Measurements from ENCODE around the gene MMP1.

The MMP1 gene

DNA sequence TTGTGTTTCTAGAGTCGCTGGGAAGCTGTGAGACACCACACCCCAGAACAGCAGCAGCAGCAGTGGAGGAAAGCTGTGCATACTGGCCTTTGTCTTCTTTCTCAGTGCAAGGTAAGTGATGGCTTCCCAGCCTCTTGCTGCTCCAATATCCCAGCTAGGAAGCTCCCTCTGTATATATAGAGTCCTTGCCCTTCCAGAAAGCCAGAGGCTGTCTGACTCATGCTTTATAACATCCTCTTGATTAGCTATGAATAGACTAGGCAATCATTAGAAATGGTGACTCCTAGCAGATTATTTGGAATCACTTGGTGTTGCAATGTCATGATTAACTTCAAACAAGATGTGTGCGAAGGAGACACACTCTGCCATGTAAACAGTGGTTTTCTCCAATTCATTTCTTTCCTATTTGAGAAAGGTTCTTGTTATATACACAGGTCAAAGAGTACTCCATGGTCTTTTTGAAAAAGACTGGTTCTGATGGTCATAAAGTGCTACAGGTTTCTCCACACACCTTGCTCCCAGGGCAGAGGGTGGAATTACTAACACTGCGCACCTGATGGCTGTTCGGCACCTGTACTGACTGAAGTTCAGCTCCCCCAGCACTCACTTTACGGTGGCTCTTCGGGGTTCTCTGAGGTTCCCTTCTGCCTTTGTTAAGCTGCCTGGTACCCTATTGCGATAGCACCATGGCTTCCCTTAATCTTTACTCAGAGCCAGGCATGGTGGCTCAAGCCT, at the start of gene MMP1:
MMP1 (minus strand) TSS at position 149 of the 735 bp plus-strand sequence; CDS start at position 81, 68 bp downstream.
- no peak for DNase-seq

- no peak for DNase-seq
These were observed 48.3 kb upstream of the MMP1 start for GRCh38 chr11:102846292-102846691.

- no peak for DNase-seq
These were observed 45.5 kb upstream of the MMP1 start, which contains the start of gene MMP3 for GRCh38 chr11:102843489-102843888. Gene MMP3, minus strand, starts transcription at chr11:102843609. Its CDS starts 63 bp downstream, at chr11:102843546.

GRCh38 chr11:102842930-102843329, 45.0 kb upstream of the MMP1 start:
- DNase-seq, result no peak

DNA sequence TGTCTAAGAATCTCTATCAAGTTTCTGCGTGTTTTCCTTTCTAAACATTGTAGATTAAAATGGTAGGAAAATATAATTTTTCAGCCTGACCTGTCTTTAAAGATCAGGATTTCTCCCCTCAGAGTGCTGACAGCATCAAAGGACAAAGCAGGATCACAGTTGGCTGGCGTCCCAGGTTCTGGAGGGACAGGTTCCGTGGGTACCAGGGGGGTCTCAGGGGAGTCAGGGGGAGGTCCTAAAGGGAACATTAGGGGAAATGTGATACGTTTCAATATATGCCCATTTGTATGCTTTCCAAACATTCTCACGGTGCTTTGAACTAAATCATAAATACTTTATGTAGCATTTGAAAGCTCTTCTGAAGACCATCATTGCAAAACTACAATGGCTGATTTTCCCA, 42.1 kb upstream of the MMP1 start:
- DNase-seq, result peak; percentile 84

DNA sequence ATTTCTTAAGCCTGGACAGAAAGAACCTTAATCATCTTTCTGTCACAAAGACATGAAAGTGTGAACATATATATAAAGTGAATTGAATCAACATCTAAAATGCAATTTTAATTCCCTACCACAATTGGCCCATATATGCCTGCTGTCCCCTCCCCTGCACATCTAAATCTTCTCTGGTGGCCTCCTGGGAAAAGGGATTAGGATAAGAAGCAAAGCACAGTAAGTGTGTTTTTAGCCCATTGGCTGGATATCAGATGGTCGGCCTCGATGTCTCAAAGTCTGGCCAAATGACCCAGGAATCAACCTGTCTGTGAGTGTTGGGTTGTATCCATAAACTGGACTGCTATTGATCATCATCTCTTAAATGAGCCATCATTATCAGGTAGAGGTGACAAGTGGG, 39.7 kb upstream of the MMP1 start:
- DNase-seq, result no peak

DNA sequence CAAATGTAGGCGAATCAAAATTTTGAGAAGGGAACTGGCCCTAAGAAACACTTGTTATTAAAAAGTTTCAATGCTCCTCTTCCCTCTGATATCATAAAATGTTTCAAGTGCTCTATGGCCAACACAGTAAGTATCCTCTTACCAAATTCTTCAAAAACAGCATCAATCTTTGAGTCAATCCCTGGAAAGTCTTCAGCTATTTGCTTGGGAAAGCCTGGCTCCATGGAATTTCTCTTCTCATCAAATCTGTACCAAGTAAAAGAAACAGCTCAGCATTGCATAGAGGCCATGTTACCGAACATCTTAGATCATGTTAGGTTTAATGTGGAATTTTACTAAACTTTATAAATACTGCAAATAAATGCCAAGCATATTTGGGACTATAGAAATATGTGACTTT, 39.2 kb upstream of the MMP1 start:
- DNase-seq, result no peak

- peak; percentile 57 for DNase-seq
These were observed 38.4 kb upstream of the MMP1 start for GRCh38 chr11:102836290-102836875.

GRCh38 chr11:102833731-102834130, 35.8 kb upstream of the MMP1 start:
- no peak for DNase-seq

DNA sequence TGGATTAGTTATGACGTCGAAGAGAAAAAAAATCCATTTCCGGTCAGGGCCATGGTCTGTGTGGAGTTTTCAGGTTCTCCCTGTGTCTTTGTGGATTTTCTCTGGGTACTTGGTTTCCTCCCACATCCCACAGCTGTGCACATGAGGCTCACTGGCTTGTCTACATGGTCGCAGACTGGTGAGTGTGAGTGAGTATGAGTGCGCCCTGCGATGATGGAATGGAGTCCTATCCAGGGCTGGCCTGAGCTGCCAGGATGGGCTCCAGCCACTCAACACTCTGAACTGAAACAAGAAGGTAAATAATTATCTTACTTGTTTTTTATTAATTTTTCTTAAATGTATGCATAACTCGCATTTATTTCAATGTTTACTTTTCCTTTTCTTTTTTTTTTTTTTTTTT, 34.7 kb upstream of the MMP1 start:
- no peak for DNase-seq

GRCh38 chr11:102831489-102832440, 33.8 kb upstream of the MMP1 start:
- DNase-seq, result no peak

- no peak for DNase-seq
These were observed 33.1 kb upstream of the MMP1 start for GRCh38 chr11:102831128-102831488.

- DNase-seq, result no peak
These were observed 32.2 kb upstream of the MMP1 start for GRCh38 chr11:102830001-102830727.

DNA sequence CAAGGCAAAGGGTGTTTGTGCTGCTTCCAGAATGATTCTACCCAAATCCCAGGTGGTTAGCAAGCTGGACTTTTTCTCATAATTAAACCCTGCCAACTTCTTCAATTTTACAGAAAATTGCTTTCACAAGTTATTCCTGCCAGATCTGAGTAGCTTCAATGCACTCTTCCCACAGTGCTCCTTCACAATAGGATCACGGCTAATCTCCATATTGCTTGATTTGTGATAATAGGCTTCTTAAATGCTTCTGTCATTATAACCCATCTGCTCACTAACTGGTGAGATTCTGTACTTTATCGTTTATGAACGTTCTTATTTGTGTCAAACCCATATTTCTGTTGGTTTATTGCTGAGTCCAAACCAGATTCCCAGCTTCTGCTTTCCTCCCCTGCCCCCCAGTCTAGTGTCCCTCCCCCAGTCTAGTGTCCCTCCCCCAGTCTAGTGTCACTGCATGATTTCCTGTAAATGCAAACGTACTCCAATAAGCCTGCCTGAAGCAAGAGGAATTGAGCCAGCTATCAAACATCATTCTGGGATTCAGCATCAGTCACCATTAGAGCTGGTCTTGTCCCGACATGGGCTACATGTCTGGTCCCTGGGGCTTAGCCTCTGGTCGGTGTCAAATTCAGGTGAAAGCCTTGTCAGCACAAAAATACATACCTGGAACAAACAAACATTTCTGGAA, 31.5 kb upstream of the MMP1 start:
- no peak for DNase-seq

DNA sequence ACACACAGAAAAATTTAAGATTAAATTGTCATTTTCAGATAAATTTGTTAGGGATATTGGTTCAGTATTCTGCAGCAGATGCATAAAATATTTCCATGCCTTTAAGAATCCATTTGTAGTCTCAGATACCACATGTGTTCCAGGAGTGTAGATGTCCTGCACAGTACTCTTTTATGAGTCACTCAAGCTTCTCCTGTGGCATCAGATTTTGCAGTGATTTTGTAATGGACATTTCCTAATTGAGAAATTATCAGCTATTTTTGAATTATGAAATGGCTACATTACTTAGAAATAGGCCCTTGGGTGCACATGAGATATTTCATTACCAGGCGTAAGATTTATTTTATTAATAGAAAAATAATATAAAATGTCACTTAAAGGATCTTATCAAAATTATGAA, 26.6 kb upstream of the MMP1 start:
- no peak for DNase-seq

DNA sequence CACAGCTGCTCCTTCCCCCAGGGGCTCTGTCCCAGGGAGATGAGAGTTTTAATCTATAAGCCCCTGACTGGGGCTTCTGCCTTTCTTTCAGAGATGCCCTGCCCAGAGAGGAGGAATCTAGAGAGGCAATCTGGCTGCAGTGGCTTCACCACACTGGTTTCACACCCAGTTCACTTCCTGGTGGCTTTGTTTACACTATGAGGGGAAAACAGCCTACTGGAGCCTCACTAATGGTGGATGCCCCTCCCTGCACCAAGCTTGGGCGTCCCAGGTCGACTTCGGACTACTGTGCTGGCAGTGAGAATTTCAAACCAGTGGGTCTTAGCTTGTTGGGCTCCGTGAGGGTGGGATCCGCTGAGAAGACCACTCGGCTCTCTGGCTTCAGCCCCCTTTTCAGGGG, 21.5 kb upstream of the MMP1 start:
- DNase-seq, result no peak

GRCh38 chr11:102813484-102813883, 15.5 kb upstream of the MMP1 start:
- DNase-seq, result no peak

DNA sequence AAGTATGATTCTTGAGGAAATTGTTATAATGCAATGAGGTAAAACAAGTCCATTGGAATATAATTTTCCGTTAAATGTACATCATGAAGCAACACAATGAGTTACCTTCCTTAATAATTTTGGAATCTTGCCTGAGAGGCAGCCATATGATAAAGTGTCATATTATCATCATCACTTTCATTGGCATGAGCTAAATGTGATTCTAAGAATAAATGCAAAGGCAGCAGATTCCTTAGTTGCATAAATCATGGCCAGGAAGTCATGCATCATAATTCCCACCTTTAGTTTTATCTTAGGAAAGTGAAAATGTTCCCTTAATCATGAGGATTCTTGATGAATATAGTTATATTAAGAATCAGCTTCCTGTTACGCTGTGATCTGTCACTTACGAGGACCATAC, 14.2 kb upstream of the MMP1 start:
- no peak for DNase-seq

- peak; percentile 47 for DNase-seq
These were observed 13.1 kb upstream of the MMP1 start for GRCh38 chr11:102810950-102811660.

- no peak for DNase-seq
These were observed 12.0 kb upstream of the MMP1 start for GRCh38 chr11:102809971-102810370.

DNA sequence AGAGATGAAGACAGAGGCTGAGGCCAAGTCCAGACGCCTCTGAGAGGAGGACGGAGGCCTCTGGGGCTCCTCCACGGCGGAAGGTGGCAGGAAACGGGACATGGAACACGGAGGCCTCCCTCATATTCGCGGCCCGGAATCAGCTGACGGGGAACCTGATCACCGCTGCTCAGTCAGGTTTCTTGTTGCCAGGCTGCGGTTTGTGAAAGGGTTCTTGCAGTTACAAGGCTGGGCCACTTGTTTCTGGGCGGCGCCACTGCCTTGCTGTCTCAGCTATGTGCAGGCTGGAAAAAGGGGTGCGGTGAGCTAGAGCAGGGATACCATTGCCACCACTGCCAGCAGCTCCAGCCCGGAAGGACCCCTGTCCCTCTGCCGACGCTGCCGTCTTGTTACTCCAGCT, 10.0 kb upstream of the MMP1 start:
- DNase-seq, result no peak

DNA sequence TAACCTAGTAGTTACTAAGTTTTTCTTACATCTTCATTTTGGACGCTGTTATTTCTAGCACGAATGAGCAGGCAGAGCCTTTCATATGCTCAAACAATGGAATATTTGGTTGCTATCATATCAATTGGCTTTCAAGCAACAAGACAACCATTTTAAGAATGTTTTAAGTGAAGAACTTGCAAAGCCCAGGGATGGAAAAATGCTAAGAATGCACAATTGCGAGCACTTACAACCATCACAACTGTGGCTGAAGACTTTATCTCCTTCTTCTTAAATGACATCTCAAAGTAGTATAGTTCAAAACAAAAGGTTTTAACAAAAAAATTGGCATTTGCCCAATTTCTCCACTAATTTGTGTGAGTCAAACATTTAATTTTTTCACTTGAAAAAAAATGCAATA, 8.3 kb upstream of the MMP1 start:
- no peak for DNase-seq
